Neural progenitor cell (in vitro differentiated cells): ENCODE data around the gene UBE2Q2. TPM values are rescaled to one million over a fixed set of nuclear protein-coding genes. Genes with fewer than 3 reads are reported as not detected.
A peak's percentile ranks its signal among the peaks of the same experiment; 100 is the strongest.

Experiments
- DNase-seq: peaks from one replicate; pipeline ENCODE4 v3.0.0-alpha.2; 2016; ENCODE audit warnings: low spot score
- H2AFZ ChIP-seq: fragments of 200-600 bp; sonication (generic); replicated peaks from 2 replicates; pipeline ENCODE4 v1.6.1; 2016; ENCODE audit warnings: antibody characterized with exemption
- H3F3A ChIP-seq: fragments of 200-600 bp; sonication (generic); 2 replicates; pipeline ENCODE4 v1.6.1; 2016; ENCODE audit warnings: antibody characterized with exemption, low read depth
- H3K27ac ChIP-seq: fragments of 200-600 bp; sonication (generic); 2 replicates; pipeline ENCODE4 v1.5.1; 2016; ENCODE audit warnings: mild to moderate bottlenecking
- H3K27me3 ChIP-seq: fragments of 200-600 bp; sonication (generic); 2 replicates; pipeline ENCODE4 v1.6.1; 2016; ENCODE audit warnings: mild to moderate bottlenecking, moderate library complexity
- H3K36me3 ChIP-seq: fragments of 200-600 bp; sonication (generic); 2 replicates; pipeline ENCODE4 v1.5.1; 2016
- H3K4me1 ChIP-seq: fragments of 200-600 bp; sonication (generic); 2 replicates; pipeline ENCODE4 v1.6.1; 2016; ENCODE audit warnings: mixed run types
- H3K4me2 ChIP-seq: fragments of 200-600 bp; sonication (generic); 2 replicates; pipeline ENCODE4 v1.6.1; 2016
- H3K4me3 ChIP-seq: fragments of 200-600 bp; sonication (generic); 2 replicates; pipeline ENCODE4 v1.5.1; 2016
- H3K79me2 ChIP-seq: fragments of 200-600 bp; sonication (generic); 2 replicates; pipeline ENCODE4 v1.6.1; 2016; ENCODE audit warnings: low read depth
- H3K9ac ChIP-seq: fragments of 200-600 bp; sonication (generic); 2 replicates; pipeline ENCODE4 v1.6.1; 2016
- H3K9me3 ChIP-seq: fragments of 200-600 bp; sonication (generic); 2 replicates; pipeline ENCODE4 v1.5.1; 2016; ENCODE audit warnings: low read depth
- H4K20me1 ChIP-seq: fragments of 200-600 bp; sonication (generic); 2 replicates; pipeline ENCODE4 v1.6.1; 2016; ENCODE audit warnings: low read depth
- H3K27ac Mint-ChIP-seq: 3 replicates; pipeline ENCODE4 v1.8.0; 2021; ENCODE audit warnings: mixed read lengths
- H3K27me3 Mint-ChIP-seq: 2 replicates; pipeline ENCODE4 v1.8.0; 2022; ENCODE audit warnings: low read depth, mild to moderate bottlenecking, inconsistent platforms, moderate library complexity, mixed read lengths; ENCODE audit not compliant: insufficient read depth
- H3K36me3 Mint-ChIP-seq: 3 replicates; pipeline ENCODE4 v1.8.0; 2021; ENCODE audit warnings: mixed read lengths
- H3K4me1 Mint-ChIP-seq: 3 replicates; pipeline ENCODE4 v1.8.0; 2021; ENCODE audit warnings: mixed read lengths
- H3K4me3 Mint-ChIP-seq: 3 replicates; pipeline ENCODE4 v1.8.0; 2021; ENCODE audit warnings: mild to moderate bottlenecking, moderate library complexity, mixed read lengths
- H3K9me3 Mint-ChIP-seq: 3 replicates; pipeline ENCODE4 v1.8.0; 2020; ENCODE audit warnings: mixed read lengths
- CTCF ChIP-seq: fragments of 200-600 bp; sonication (generic); IDR thresholded peaks from 2 replicates; pipeline ENCODE4 v1.5.1; 2017; ENCODE audit warnings: antibody characterized with exemption, mild to moderate bottlenecking
- EZH2 ChIP-seq: fragments of 200-600 bp; sonication (generic); IDR thresholded peaks from 2 replicates; pipeline ENCODE4 v1.6.1; 2017; ENCODE audit warnings: antibody characterized with exemption, mild to moderate bottlenecking, moderate library complexity
- EZH2phosphoT487 ChIP-seq: fragments of 200-600 bp; sonication (generic); IDR thresholded peaks from 2 replicates; pipeline ENCODE4 v1.6.1; 2017; ENCODE audit warnings: antibody characterized with exemption
- total RNA-seq: library from RNA; depleted of rRNA; stranded (reverse); fragments of >200 nt; gene quantifications from 2 replicates; pipeline ENCODE4 v1.2.3, GENCODE V29; 2015; ENCODE audit warnings: low replicate concordance

UBE2Q2 gene
- total RNA-seq, 1 donor from 2014 or later = 25.8 TPM

DNA sequence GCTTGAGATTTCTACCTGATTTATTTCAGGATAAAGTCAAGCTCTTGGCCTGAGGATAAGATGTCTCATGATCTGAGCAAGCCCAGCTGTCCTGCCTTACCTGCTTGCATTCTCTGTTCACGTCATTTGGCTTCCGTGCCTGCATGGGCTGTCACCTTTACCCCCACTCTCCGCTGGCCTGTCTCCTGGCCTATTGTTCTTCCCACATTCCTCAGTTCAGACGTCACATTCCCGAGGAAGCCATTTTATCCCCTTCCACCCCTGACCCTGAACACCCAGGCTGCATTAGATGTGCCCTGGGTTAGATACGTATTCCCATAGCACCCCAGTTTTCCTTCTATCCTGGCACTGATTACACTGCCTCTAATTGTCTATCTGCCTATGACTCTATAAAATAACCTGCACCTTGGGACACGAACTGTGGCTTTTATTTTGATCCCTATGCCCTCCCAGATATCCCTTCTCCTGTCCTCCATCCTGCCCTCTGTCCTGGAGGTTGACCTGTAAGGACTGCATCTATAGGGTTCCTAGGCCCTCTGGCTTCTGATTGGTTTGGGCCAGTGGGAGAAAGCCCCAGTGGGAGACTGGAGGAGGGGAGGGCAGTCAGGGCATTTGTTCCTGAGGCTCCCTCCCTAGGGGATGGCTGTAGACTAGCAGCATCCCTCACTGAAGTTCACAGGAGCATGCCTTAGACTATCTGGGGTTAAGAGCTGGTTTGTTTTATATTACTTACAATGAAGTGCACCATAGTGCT lies 19.2 kb upstream of the UBE2Q2 start:
- H3K9me3 Mint-ChIP-seq = no peaks in the 10 kb centered on the region
- H3K4me3 ChIP-seq = peak overlapping the region; percentile 25
- no peaks in the 10 kb centered on the region for H3K79me2 ChIP-seq
- DNase-seq = peak; percentile 82
- H4K20me1 ChIP-seq = no peaks in the 10 kb centered on the region
- H3K4me1 ChIP-seq = peaks cover 26% of the 10 kb centered on the region
- H2AFZ ChIP-seq = peak overlapping the region; percentile 64
- no peak for TF ChIP-seq EZH2
- TF ChIP-seq CTCF = no peak
- TF ChIP-seq EZH2phosphoT487 = no peak
- H3K4me3 Mint-ChIP-seq = no peak overlapping the region
- peak overlapping the region; percentile 51 for H3K27ac Mint-ChIP-seq
- peaks cover 17% of the 10 kb centered on the region for H3K4me1 Mint-ChIP-seq
- H3K27me3 ChIP-seq = peaks cover 3% of the 10 kb centered on the region
- H3K9me3 ChIP-seq = no peaks in the 10 kb centered on the region
- no peak overlapping the region for H3K9ac ChIP-seq
- no peaks in the 10 kb centered on the region for H3K36me3 Mint-ChIP-seq
- H3F3A ChIP-seq = peaks cover 18% of the 10 kb centered on the region
- peaks cover 3% of the 10 kb centered on the region for H3K27me3 Mint-ChIP-seq
- H3K4me2 ChIP-seq = peak overlapping the region; percentile 63
- H3K36me3 ChIP-seq = no peaks in the 10 kb centered on the region
- no peak overlapping the region for H3K27ac ChIP-seq

GRCh38 chr15:75827691-75828090 lies 15.6 kb upstream of the UBE2Q2 start:
- Histone ChIP-seq H3K27me3 (peaks cover 18% of the 10 kb centered on the region), H3K9ac (no peak overlapping the region), H3K4me3 (no peak overlapping the region), H3K4me1 (peaks cover 50% of the 10 kb centered on the region), H3K27ac (no peak overlapping the region), H3K79me2 (no peaks in the 10 kb centered on the region), H3K9me3 (no peaks in the 10 kb centered on the region), H3K36me3 (no peaks in the 10 kb centered on the region), H3F3A (peaks cover 40% of the 10 kb centered on the region), H2AFZ (no peak overlapping the region), H4K20me1 (peaks cover 3% of the 10 kb centered on the region), H3K4me2 (no peak overlapping the region)
- no peak for TF ChIP-seq EZH2
- no peak for TF ChIP-seq EZH2phosphoT487
- TF ChIP-seq CTCF = no peak
- Mint-ChIP-seq H3K9me3 (no peaks in the 10 kb centered on the region), H3K36me3 (no peaks in the 10 kb centered on the region), H3K27me3 (peaks cover 9% of the 10 kb centered on the region), H3K4me3 (no peak overlapping the region), H3K4me1 (peaks cover 39% of the 10 kb centered on the region), H3K27ac (no peak overlapping the region)
- no peak for DNase-seq

GRCh38 chr15:75828429-75828828 lies 14.8 kb upstream of the UBE2Q2 start:
- no peak overlapping the region for H3K27ac ChIP-seq
- H3K9me3 Mint-ChIP-seq = no peaks in the 10 kb centered on the region
- DNase-seq = no peak
- H3K79me2 ChIP-seq = no peaks in the 10 kb centered on the region
- H3K36me3 Mint-ChIP-seq = no peaks in the 10 kb centered on the region
- H3K4me1 Mint-ChIP-seq = peaks cover 37% of the 10 kb centered on the region
- H3K4me3 ChIP-seq = no peak overlapping the region
- H3K27ac Mint-ChIP-seq = no peak overlapping the region
- H3K36me3 ChIP-seq = no peaks in the 10 kb centered on the region
- H2AFZ ChIP-seq = no peak overlapping the region
- no peak overlapping the region for H3K9ac ChIP-seq
- TF ChIP-seq CTCF (no peak), EZH2phosphoT487 (no peak), EZH2 (no peak)
- peaks cover 36% of the 10 kb centered on the region for H3F3A ChIP-seq
- no peak overlapping the region for H3K4me3 Mint-ChIP-seq
- H3K27me3 ChIP-seq = peaks cover 18% of the 10 kb centered on the region
- H3K4me2 ChIP-seq = no peak overlapping the region
- H3K9me3 ChIP-seq = no peaks in the 10 kb centered on the region
- H3K27me3 Mint-ChIP-seq = peaks cover 9% of the 10 kb centered on the region
- H4K20me1 ChIP-seq = peaks cover 3% of the 10 kb centered on the region
- peaks cover 50% of the 10 kb centered on the region for H3K4me1 ChIP-seq
